Duodenal mucosa (tissue), 2 donors: ENCODE results near the gene MID1.

ENCODE experiments used
- H3K27ac ChIP-seq: one replicate; pipeline ENCODE4 v1.7.0; 2013; ENCODE audit warnings: low read depth, low read length
- H3K27me3 ChIP-seq, 2 donors: one replicate each; pipeline ENCODE4 v1.7.0; 2013; ENCODE audit warnings: low read length in 2 of 2, control low read depth in 1 of 2; ENCODE audit not compliant: insufficient read depth in 2 of 2, control insufficient read depth in 1 of 2
- H3K36me3 ChIP-seq, 2 donors: one replicate each; pipeline ENCODE4 v1.7.0; 2013; ENCODE audit warnings: low read length in 2 of 2, control low read depth in 1 of 2; ENCODE audit not compliant: insufficient read depth in 2 of 2, control insufficient read depth in 1 of 2
- H3K4me1 ChIP-seq, 2 donors: one replicate each; pipeline ENCODE4 v1.7.0; 2013; ENCODE audit warnings: low read length in 2 of 2, control low read depth in 1 of 2; ENCODE audit not compliant: insufficient read depth in 2 of 2, control insufficient read depth in 1 of 2
- H3K4me3 ChIP-seq, 2 donors: one replicate each; pipeline ENCODE4 v1.7.0; 2013; ENCODE audit warnings: low read length in 2 of 2, low read depth in 1 of 2
- H3K9ac ChIP-seq, 2 donors: one replicate each; pipeline ENCODE4 v1.7.0; 2013; ENCODE audit warnings: low read length in 2 of 2, low read depth in 1 of 2
- H3K9me3 ChIP-seq, 2 donors: one replicate each; pipeline ENCODE4 v1.7.0; 2013; ENCODE audit warnings: low read length in 2 of 2, control low read depth in 1 of 2; ENCODE audit not compliant: control insufficient read depth in 1 of 2

MID1 gene

DNA sequence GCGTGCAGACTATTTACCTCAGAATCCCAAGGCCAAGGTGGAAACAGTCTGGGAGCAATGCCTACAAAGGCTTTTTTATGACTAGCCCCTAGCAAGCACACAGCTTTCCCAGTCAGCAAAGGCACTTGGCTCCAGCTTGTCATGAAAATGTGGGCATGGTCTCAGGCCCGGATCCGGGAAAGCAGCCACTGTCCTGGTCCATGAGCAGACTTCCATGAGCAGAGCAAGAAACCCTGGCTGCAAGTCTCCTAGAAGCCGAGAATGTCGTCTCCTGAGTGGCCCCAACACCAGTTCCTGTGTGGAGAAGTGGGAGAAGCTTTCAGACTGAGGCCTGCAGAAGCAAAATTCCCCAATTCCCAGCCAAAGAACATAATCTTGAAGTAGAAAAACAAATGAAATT, 190.5 kb downstream of the MID1 start:
- no peak overlapping the region for H3K27ac ChIP-seq
- no peaks in the 10 kb centered on the region for H3K36me3 ChIP-seq
- no peak overlapping the region for H3K9ac ChIP-seq
- H3K4me3 ChIP-seq: no peak overlapping the region
- no peaks in the 10 kb centered on the region for H3K9me3 ChIP-seq
- H3K27me3 ChIP-seq: no peaks in the 10 kb centered on the region
- H3K4me1 ChIP-seq: no peaks in the 10 kb centered on the region

DNA sequence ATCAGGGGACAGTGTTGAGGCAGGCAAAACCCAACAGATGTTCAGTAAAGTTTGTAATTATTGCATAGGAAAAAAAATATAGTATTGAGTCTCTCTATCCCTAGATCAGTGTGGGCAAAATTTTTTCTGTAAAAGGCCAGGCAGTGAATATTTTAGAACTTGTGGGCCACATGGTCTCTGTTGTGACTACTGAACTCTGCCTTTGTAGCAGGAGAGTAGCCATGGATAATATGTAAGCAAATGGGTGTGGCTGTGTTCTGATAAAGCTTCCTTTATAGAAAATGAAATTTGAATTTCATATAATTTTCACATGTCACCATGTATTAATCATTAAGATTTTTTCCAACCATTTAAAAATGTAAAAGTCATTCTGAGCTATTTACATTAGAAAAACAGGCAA, 193.1 kb downstream of the MID1 start:
- no peak overlapping the region for H3K4me3 ChIP-seq
- no peaks in the 10 kb centered on the region for H3K9me3 ChIP-seq
- H3K4me1 ChIP-seq: no peaks in the 10 kb centered on the region
- H3K36me3 ChIP-seq: no peaks in the 10 kb centered on the region
- no peaks in the 10 kb centered on the region for H3K27me3 ChIP-seq
- no peak overlapping the region for H3K9ac ChIP-seq
- no peak overlapping the region for H3K27ac ChIP-seq

DNA sequence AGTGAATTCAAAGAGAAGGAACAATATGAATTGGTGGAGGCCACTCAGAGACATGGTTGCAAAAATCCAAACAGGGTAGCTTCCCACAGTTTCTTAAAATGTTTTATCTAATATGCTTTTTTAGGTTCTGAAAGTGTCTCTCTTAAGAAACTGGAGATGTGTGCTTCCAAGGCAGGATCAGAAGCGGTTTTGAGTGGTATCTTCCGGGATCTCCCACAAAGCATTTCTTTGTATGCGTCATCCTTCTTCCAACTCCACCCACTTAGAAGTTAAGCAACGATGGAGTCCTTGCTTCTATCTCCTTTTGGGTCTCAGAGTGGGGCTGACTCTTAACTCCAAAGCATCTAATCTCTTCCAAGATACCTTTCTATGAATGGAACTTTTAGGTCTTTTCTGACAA, 196.7 kb downstream of the MID1 start:
- no peak overlapping the region for H3K4me3 ChIP-seq

DNA sequence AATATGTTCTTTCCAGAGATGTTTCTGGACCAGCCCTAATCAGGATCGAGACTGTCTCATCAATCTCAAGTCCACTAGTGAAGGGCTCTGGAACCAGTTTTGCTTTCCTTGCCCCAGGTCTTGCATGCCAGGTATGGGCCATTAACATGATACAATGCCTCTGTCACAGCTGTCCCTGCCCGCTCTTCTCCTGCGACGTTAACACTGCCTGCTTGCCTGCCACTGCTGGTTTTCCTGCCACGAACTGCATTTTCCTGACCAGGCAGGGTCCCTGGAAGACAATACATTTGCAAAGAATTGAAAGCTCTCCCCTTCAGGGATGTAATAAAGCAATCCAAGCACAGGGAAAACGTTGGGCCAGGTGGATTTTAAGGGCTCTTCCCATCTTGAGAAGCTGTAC, 200.3 kb downstream of the MID1 start:
- Histone ChIP-seq H3K4me1 (no peaks in the 10 kb centered on the region), H3K27me3 (no peaks in the 10 kb centered on the region), H3K4me3 (no peak overlapping the region), H3K9me3 (no peaks in the 10 kb centered on the region), H3K36me3 (no peaks in the 10 kb centered on the region), H3K9ac (no peak overlapping the region), H3K27ac (no peak overlapping the region)

More for the DNA sequence above, 196.7 kb downstream of the MID1 start:
- Histone ChIP-seq H3K36me3 (no peaks in the 10 kb centered on the region), H3K27me3 (no peaks in the 10 kb centered on the region), H3K9ac (no peak overlapping the region), H3K9me3 (no peaks in the 10 kb centered on the region), H3K4me1 (no peaks in the 10 kb centered on the region), H3K27ac (no peak overlapping the region)

DNA sequence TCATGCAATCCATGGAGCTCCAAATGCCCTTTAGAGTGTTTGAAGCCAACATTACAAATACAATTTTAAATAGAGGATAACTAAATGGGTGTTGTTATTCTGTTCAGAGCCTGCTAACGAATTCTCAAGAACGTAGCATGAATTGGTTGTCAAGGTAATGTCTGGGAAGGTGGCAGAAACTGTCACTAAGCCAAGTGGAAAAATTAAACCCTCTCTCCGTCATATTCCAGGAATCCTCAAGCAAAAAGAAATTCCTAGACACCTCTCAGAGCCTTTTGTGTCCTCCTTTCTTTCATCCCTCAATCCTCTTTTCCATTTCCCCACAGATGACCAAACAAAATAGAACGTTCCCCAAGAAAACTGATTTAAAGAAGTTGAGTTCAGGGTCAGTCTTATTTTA, 204.0 kb downstream of the MID1 start:
- Histone ChIP-seq H3K36me3 (no peaks in the 10 kb centered on the region), H3K4me3 (no peak overlapping the region), H3K4me1 (no peaks in the 10 kb centered on the region)

DNA sequence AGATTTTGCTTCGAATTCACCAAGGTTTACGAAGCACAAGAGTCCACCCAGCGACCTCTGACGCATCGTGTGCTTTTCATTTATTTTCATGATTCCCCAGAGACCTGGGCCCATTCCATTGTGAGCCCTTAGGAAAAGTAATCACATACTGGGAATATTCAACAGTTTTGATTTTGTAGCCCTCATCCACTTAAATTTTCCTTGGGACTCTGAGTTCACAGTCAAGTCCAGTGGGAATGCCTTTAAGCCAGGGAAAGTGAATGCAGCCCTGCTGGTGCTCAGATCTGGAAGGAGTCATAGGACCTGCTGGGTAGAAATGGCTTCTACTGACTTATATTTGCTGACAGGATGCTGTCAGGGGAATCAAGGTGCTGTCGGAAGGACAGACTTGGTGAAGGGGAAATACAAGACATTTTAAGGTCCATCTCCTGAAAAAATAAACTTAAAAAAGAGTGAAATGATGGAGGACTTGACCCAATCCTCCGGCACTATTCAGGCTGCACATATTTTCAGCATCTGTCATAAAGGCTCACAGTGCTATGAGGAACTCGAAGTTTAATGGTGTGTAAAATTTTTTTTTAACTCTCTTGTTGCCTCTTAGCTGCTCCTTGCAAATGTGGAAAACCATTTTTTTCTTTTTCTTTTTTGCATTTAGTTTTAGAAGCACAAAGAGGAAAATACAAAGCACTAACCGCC, 204.9 kb downstream of the MID1 start:
- no peak overlapping the region for H3K9ac ChIP-seq
- H3K4me3 ChIP-seq: no peak overlapping the region
- no peaks in the 10 kb centered on the region for H3K36me3 ChIP-seq
- no peak overlapping the region for H3K27ac ChIP-seq
- no peaks in the 10 kb centered on the region for H3K9me3 ChIP-seq
- no peaks in the 10 kb centered on the region for H3K4me1 ChIP-seq
- no peaks in the 10 kb centered on the region for H3K27me3 ChIP-seq

More for the DNA sequence above, 204.0 kb downstream of the MID1 start:
- no peaks in the 10 kb centered on the region for H3K9me3 ChIP-seq
- H3K9ac ChIP-seq: no peak overlapping the region
- no peaks in the 10 kb centered on the region for H3K27me3 ChIP-seq
- H3K27ac ChIP-seq: no peak overlapping the region

DNA sequence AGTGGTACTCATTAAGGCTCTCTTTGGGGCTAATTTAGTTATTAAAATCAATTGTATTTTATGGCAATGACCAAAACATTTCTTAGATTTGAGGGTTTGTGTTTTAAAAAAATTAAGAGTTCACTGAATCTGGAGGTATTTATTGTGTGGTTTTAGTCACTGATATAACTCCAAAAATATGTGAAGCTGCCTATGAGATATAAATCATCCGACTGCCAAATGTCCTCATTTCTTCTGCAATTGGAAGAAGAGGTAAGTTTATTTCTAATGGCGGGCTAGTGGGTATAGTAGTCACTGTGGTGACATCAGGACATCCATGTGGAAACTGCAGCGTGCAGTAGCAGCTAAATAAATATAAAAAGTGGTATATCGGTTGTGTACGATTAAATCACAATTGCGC, 205.5 kb downstream of the MID1 start:
- Histone ChIP-seq H3K9me3 (no peaks in the 10 kb centered on the region), H3K9ac (no peak overlapping the region), H3K4me1 (no peaks in the 10 kb centered on the region), H3K4me3 (no peak overlapping the region), H3K27ac (no peak overlapping the region), H3K36me3 (no peaks in the 10 kb centered on the region), H3K27me3 (no peaks in the 10 kb centered on the region)

DNA sequence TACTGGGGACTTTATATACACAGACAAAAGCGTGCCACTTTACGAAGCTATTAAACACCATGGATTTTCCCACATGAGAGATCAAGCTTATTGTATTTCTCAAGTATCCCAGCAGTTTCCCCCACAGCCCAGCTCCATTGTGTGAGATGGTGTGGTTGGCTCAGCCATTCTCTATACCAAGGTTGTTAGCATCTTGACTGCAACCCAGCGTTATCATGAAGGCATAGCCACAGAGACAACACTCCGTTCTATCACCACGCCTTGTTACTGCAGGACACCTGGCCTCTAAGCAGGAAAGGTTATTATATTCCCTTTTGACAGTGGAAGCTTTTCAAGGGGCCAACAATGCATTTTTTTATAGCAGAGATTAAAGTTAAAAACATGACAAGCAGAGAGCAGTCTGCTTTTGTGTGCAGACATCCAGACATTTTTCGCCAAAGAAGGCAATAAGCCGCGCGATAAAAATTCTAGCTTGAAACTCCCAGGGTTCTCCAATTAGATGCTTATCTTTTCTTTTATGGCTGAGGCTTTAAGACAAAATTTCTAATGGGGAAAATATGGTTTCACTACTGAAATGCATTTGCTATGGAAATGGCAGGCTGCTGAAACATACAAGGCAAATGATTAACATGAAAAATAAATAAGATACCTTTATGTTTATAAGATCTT, 206.1 kb downstream of the MID1 start:
- no peaks in the 10 kb centered on the region for H3K9me3 ChIP-seq
- H3K27ac ChIP-seq: no peak overlapping the region
- H3K4me1 ChIP-seq: no peaks in the 10 kb centered on the region
- no peaks in the 10 kb centered on the region for H3K27me3 ChIP-seq
- no peaks in the 10 kb centered on the region for H3K36me3 ChIP-seq
- no peak overlapping the region for H3K9ac ChIP-seq
- no peak overlapping the region for H3K4me3 ChIP-seq

DNA sequence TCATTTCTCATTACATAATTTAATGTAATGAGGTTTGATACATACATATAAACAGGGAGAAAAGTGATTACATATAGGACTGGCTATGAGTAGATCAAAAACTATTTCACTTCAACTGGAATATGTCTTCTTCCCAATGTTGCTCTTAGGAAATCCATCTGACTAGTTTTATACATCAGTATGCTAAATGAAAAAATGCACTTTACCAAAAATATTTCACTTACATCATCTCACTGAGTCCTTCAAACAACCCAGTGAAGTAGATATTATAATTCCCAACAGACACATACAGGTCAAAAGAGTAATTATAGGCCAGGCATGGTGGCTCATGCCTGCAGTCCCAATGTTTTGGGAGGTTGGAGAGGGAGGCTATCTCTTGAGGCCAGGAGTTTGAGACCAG, 215.9 kb downstream of the MID1 start:
- Histone ChIP-seq H3K9ac (no peak overlapping the region), H3K9me3 (no peaks in the 10 kb centered on the region), H3K4me3 (no peak overlapping the region), H3K4me1 (no peaks in the 10 kb centered on the region), H3K36me3 (no peaks in the 10 kb centered on the region), H3K27ac (no peak overlapping the region), H3K27me3 (no peaks in the 10 kb centered on the region)

DNA sequence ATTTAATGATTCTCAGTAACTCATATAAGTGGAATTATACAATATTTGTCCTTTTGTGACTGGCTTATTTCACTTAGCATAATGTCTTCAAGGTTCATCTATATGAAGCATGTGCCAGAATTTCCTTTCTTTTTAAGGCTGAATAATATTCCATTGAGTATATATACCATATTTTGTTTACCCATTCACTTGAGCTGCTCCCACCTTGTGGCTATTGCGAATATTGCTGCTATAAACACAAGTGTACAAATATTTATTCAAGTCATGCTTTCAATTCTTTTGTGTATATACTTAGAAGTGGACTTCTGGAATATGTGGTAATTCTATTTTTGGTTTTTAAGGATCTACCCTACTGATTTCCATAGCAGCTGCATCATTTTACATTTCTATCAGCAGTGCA, 219.1 kb downstream of the MID1 start:
- H3K27me3 ChIP-seq: no peaks in the 10 kb centered on the region
- no peaks in the 10 kb centered on the region for H3K9me3 ChIP-seq
- H3K27ac ChIP-seq: no peak overlapping the region
- H3K4me1 ChIP-seq: no peaks in the 10 kb centered on the region
- no peak overlapping the region for H3K4me3 ChIP-seq
- H3K36me3 ChIP-seq: no peaks in the 10 kb centered on the region
- no peak overlapping the region for H3K9ac ChIP-seq
